ENCODE results near the gene STXBP3. TPM values are rescaled to one million over a fixed set of nuclear protein-coding genes. Genes with fewer than 3 reads are reported as not detected.

The STXBP3 gene
- total RNA-seq, 1 experiment from 2014 or later, result 34.1 TPM

- no peak overlapping the region for H3K4ac ChIP-seq (ENCODE audit: low read depth, low read length)
- H2BK15ac ChIP-seq (ENCODE audit: low read depth, low read length), result no peak overlapping the region
- DNase-seq, result no peak
- no peak overlapping the region for H3K56ac ChIP-seq (ENCODE audit: insufficient read length, low read depth, low read length)
- H2AFZ ChIP-seq (ENCODE audit: low read length), result no peak overlapping the region
- H3K27me3 ChIP-seq (ENCODE audit: insufficient read depth, low read length), result no peaks in the 10 kb centered on the region
- H3K9ac ChIP-seq (ENCODE audit: extremely low read depth, insufficient read length, low read length), result no peak overlapping the region
- H2BK5ac ChIP-seq (ENCODE audit: insufficient read length, low read length), result no peak overlapping the region
- H3K79me1 ChIP-seq (ENCODE audit: insufficient read depth, low read depth, low read length, poor library complexity, severe bottlenecking), result no peaks in the 10 kb centered on the region
- H2BK20ac ChIP-seq (ENCODE audit: low read depth, low read length, poor library complexity, severe bottlenecking), result no peak overlapping the region
- no peak overlapping the region for H4K8ac ChIP-seq (replicated peaks; ENCODE audit: insufficient read length, low read depth, low read length)
- no peak overlapping the region for H3K14ac ChIP-seq (ENCODE audit: insufficient read depth, low read length)
- H2AK5ac ChIP-seq (ENCODE audit: insufficient read length, low read length), result no peak overlapping the region
- Mint-ChIP-seq H3K9me3 (no peaks in the 10 kb centered on the region), H3K36me3 (ENCODE audit: insufficient read depth in 1 of 3, low read depth in 3 of 3) (peaks cover 0 to 9% (median 0%) of the 10 kb centered on the region in 3 experiments; a peak in 2 of 7 replicates), H3K4me1 (peaks cover 0 to 6% of the 10 kb centered on the region in 2 experiments; a peak in 2 of 4 replicates), H3K27me3 (ENCODE audit: low read depth) (peaks cover 1% of the 10 kb centered on the region), H3K4me3 (no peak overlapping the region), H3K27ac (no peak overlapping the region)
- no peak overlapping the region for H3K23ac ChIP-seq (ENCODE audit: insufficient read length, low read depth, low read length)
- H3K79me2 ChIP-seq (ENCODE audit: insufficient read depth, low read length), result no peaks in the 10 kb centered on the region
- no peak overlapping the region for H2BK120ac ChIP-seq (ENCODE audit: low read depth, low read length, poor library complexity, severe bottlenecking)
- no CpG with 5 or more reads among the region's 3 CpGs for WGBS (ENCODE audit: extremely low coverage, insufficient read length, low lambda C conversion rate)
- H2BK12ac ChIP-seq (ENCODE audit: insufficient read length, low read depth, low read length), result no peak overlapping the region
- H3K4me2 ChIP-seq (ENCODE audit: insufficient read depth, insufficient read length, low read length), result no peak overlapping the region
- no peaks in the 10 kb centered on the region for H3K23me2 ChIP-seq (ENCODE audit: insufficient read length, low read depth, low read length, poor library complexity, severe bottlenecking)
- no peaks in the 10 kb centered on the region for H3K4me1 ChIP-seq (ENCODE audit: insufficient read depth, low read length)
- no peak overlapping the region for H3K27ac ChIP-seq (ENCODE audit: insufficient read length, low read depth, low read length)
- H3K9me3 ChIP-seq (ENCODE audit: control insufficient read depth, low read depth, low read length), result no peaks in the 10 kb centered on the region
- no peak overlapping the region for H4K5ac ChIP-seq (ENCODE audit: insufficient read length, low read depth, low read length)
- no peak for TF ChIP-seq CTCF (conservative IDR thresholded peaks at IDR 0.05)
- no peak overlapping the region for H3K18ac ChIP-seq (ENCODE audit: insufficient read length, low read depth, low read length)
- no peaks in the 10 kb centered on the region for H4K20me1 ChIP-seq (ENCODE audit: control insufficient read depth, insufficient read depth, insufficient read length)
- H4K91ac ChIP-seq (ENCODE audit: insufficient read length, low read depth, low read length), result no peak overlapping the region
- no peak overlapping the region for H3T11ph ChIP-seq (ENCODE audit: low read length)
Observed at GRCh38 chr1:108706643-108707042, 39.8 kb upstream of the STXBP3 start.
